ENCODE results near the gene PLA2R1.

DNA sequence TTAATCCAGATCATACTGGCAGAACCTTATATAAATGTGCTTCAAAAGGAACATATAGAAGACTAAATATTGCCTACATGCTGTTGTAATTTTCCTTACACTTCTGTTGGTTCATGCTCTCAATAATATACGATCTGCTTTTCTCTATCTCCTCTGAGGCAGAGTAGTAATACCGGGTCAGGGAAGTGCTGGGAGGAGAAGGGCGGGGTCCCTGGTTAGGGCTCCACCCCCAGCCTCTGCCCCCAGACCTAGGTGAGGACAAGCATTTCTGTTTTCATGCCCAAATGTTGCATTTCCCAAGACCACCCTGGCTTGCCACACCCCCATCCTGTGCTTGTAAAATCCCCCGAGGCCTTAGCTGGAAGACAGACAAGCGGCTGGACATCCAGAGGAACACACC is 55.3 kb downstream of the PLA2R1 start:
- TF ChIP-seq, protein P1, sequence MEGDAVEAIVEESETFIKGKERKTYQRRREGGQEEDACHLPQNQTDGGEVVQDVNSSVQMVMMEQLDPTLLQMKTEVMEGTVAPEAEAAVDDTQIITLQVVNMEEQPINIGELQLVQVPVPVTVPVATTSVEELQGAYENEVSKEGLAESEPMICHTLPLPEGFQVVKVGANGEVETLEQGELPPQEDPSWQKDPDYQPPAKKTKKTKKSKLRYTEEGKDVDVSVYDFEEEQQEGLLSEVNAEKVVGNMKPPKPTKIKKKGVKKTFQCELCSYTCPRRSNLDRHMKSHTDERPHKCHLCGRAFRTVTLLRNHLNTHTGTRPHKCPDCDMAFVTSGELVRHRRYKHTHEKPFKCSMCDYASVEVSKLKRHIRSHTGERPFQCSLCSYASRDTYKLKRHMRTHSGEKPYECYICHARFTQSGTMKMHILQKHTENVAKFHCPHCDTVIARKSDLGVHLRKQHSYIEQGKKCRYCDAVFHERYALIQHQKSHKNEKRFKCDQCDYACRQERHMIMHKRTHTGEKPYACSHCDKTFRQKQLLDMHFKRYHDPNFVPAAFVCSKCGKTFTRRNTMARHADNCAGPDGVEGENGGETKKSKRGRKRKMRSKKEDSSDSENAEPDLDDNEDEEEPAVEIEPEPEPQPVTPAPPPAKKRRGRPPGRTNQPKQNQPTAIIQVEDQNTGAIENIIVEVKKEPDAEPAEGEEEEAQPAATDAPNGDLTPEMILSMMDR (IDR thresholded peaks at IDR 0.05 in 2 of 3, conservative IDR thresholded peaks at IDR 0.05 in 1 of 3; ENCODE audit: control insufficient read depth in 2 of 3, extremely low read depth in 1 of 3, insufficient read depth in 1 of 3, low read depth in 3 of 3, low read length in 3 of 3), result no peak
- TF ChIP-seq POLR2AphosphoS5 (IDR thresholded peaks at IDR 0.05; ENCODE audit: low read length), result no peak
- no peak for TF ChIP-seq TAF1 (IDR thresholded peaks at IDR 0.05; ENCODE audit: borderline replicate concordance, low read depth, low read length)
- TF ChIP-seq SMAD1 (IDR thresholded peaks at IDR 0.05; ENCODE audit: low read depth, partially characterized antibody), result no peak
- no peak for TF ChIP-seq SMC3 (IDR thresholded peaks at IDR 0.05; ENCODE audit: borderline replicate concordance, low read length)
- TF ChIP-seq ZNF384 (IDR thresholded peaks at IDR 0.05; ENCODE audit: borderline replicate concordance, low read depth, low read length), result no peak
- TF ChIP-seq SP1 (IDR thresholded peaks at IDR 0.05; ENCODE audit: low read depth, low read length), result no peak
- TF ChIP-seq STAT3 (IDR thresholded peaks at IDR 0.05; ENCODE audit: low read depth, low read length), result no peak
- TF ChIP-seq SIN3A (IDR thresholded peaks at IDR 0.05; ENCODE audit: low read depth, low read length), result no peak
- no peak for TF ChIP-seq CBX5 (IDR thresholded peaks at IDR 0.05; ENCODE audit: low read depth)
- TF ChIP-seq, protein P2, sequence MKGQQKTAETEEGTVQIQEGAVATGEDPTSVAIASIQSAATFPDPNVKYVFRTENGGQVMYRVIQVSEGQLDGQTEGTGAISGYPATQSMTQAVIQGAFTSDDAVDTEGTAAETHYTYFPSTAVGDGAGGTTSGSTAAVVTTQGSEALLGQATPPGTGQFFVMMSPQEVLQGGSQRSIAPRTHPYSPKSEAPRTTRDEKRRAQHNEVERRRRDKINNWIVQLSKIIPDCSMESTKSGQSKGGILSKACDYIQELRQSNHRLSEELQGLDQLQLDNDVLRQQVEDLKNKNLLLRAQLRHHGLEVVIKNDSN (IDR thresholded peaks at IDR 0.05; ENCODE audit: borderline replicate concordance, extremely low read length, insufficient read depth, low read depth, low read length), result no peak
- no peak for TF ChIP-seq BRCA1 (IDR thresholded peaks at IDR 0.05; ENCODE audit: low read depth, low read length)
- no peak for TF ChIP-seq GATAD2B (conservative IDR thresholded peaks at IDR 0.05; ENCODE audit: low read depth)
- no peak for TF ChIP-seq NR2C2 (IDR thresholded peaks at IDR 0.05; ENCODE audit: borderline replicate concordance, control insufficient read depth, insufficient read length, low read depth)
